Panc1 (cell line): ENCODE measurements around the gene NDUFV2. TPM values are rescaled to one million over a fixed set of nuclear protein-coding genes. Genes with fewer than 3 reads are reported as not detected.

Experiments used
- ATAC-seq: fragments of 200-7000 bp; cut with Tn5 transposase; 2 replicates; pipeline ENCODE4 v1.9.1; 2020; ENCODE audit warnings: mild to moderate bottlenecking, moderate library complexity
- BruUV-seq: library from RNA; stranded (reverse); fragments of 400-500 nt; replicated peaks from 2 replicates; lab custom pipeline; 2021; lab: Mats Ljungman, UMichigan
- CTCF ChIA-PET: fragments of 300-600 bp; sonication (Branson Sonifier 250); formaldehyde crosslinking; loops from one replicate; lab custom pipeline; 2022; ENCODE audit warnings: antibody characterized with exemption; lab: Charles Lee
- POLR2A ChIA-PET: fragments of 300-600 bp; sonication (Branson Sonifier 250); formaldehyde crosslinking; loops from one replicate; lab custom pipeline; 2022; ENCODE audit warnings: antibody characterized with exemption; lab: Charles Lee
- DNase-seq: peaks from one replicate; pipeline ENCODE4 v3.0.0-alpha.2; 2010; ENCODE audit warnings: low read depth, low spot score
- H3K27ac ChIP-seq: 2 replicates; pipeline ENCODE4 v1.5.1; 2011; ENCODE audit warnings: mild to moderate bottlenecking, low read length, inconsistent platforms
- H3K27me3 ChIP-seq: fragments of 200-500 bp; sonication (Bioruptor generic); 2 replicates; pipeline ENCODE4 v1.6.0; 2014; ENCODE audit warnings: low read length, inconsistent platforms; ENCODE audit not compliant: control insufficient read depth, insufficient read depth
- H3K36me3 ChIP-seq: fragments of 200-500 bp; sonication (Bioruptor generic); 2 replicates; pipeline ENCODE4 v1.5.1; 2014; ENCODE audit warnings: inconsistent platforms, mild to moderate bottlenecking, low read length, moderate library complexity; ENCODE audit not compliant: control insufficient read depth, insufficient read depth
- H3K4me1 ChIP-seq: 2 replicates; pipeline ENCODE4 v1.5.1; 2011; ENCODE audit warnings: inconsistent platforms, mild to moderate bottlenecking, low read length, moderate library complexity; ENCODE audit not compliant: control insufficient read depth, insufficient read depth
- H3K4me3 ChIP-seq, 2 experiments: 2 replicates each; pipeline ENCODE4 v1.5.1; 2011 to 2012; ENCODE audit warnings: low read depth in 2 of 2, low read length in 2 of 2, mild to moderate bottlenecking in 2 of 2, inconsistent platforms in 1 of 2, moderate library complexity in 1 of 2
- H3K9me3 ChIP-seq: fragments of 200-500 bp; sonication (Bioruptor generic); 2 replicates; pipeline ENCODE4 v1.5.1; 2014; ENCODE audit warnings: low read depth, mild to moderate bottlenecking, inconsistent platforms, low read length, moderate library complexity; ENCODE audit not compliant: control insufficient read depth, insufficient read depth
- CTCF ChIP-seq: fragments of 450-650 bp; IDR thresholded peaks from 2 replicates; pipeline ENCODE4 v1.5.1; 2017; ENCODE audit warnings: mild to moderate bottlenecking
- POLR2AphosphoS5 ChIP-seq: IDR thresholded peaks from 2 replicates; pipeline ENCODE4 v1.6.1; 2012; ENCODE audit warnings: mild to moderate bottlenecking, low read depth, low read length, moderate library complexity
- REST ChIP-seq, 2 experiments: IDR thresholded peaks; 2 replicates each; pipeline ENCODE4 v1.6.1; 2011 to 2012; ENCODE audit warnings: low read depth in 2 of 2, control low read depth in 1 of 2, low read length in 1 of 2, mild to moderate bottlenecking in 1 of 2, moderate library complexity in 1 of 2; ENCODE audit not compliant: insufficient read depth in 1 of 2
- SIN3A ChIP-seq: IDR thresholded peaks from 2 replicates; pipeline ENCODE4 v1.6.1; 2012; ENCODE audit warnings: low read depth, mild to moderate bottlenecking, low read length, moderate library complexity, borderline replicate concordance; ENCODE audit not compliant: insufficient read depth
- TCF7L2 ChIP-seq: IDR thresholded peaks from 2 replicates; pipeline ENCODE4 v1.6.1; 2011; ENCODE audit warnings: mild to moderate bottlenecking, low read depth, low read length, inconsistent platforms
- in situ Hi-C: cut with HindIII; loops from 2 replicates; pipeline ENCODE4 v1.10.0; 2016; ENCODE audit warnings: low sequenced_read_pairs, low pct_unique_long_range_greater_than_20kb
- intact Hi-C: fragments of 100-400 bp; cut with micrococcal nuclease; formaldehyde crosslinking; loops from one replicate; pipeline ENCODE4 v1.10.0; 2022; ENCODE audit not compliant: unreplicated experiment
- total RNA-seq: library from RNA; stranded (reverse); gene quantifications from one replicate; pipeline ENCODE4 v1.2.1, GENCODE V29; 2021; ENCODE audit not compliant: unreplicated experiment

NDUFV2 gene
- total RNA-seq, 1 experiment from 2014 or later = 157 TPM

GRCh38 chr18:9123520-9123919 is 21.0 kb downstream of the NDUFV2 start:
- POLR2A ChIA-PET = no interaction called here
- in situ Hi-C loops (no loop called here), intact Hi-C loops (no loop called here)
- Histone ChIP-seq H3K36me3 (peaks cover 60% of the 10 kb centered on the region), H3K4me1 (no peaks in the 10 kb centered on the region), H3K4me3 (no peak overlapping the region), H3K27me3 (no peaks in the 10 kb centered on the region), H3K9me3 (no peaks in the 10 kb centered on the region), H3K27ac (no peak overlapping the region)
- BruUV-seq = no TSS peak
- no peak for TF ChIP-seq REST (IDR thresholded peaks at IDR 0.05; ENCODE audit: insufficient read depth in 1 of 2, low read depth in 2 of 2, low read length in 1 of 2)
- no peak for TF ChIP-seq POLR2AphosphoS5
- TF ChIP-seq TCF7L2 = no peak
- TF ChIP-seq CTCF = no peak
- TF ChIP-seq SIN3A = no peak
- DNase-seq (no peak), ATAC-seq (no peak)
- CTCF ChIA-PET = no interaction called here

- CTCF ChIA-PET = no interaction called here
- in situ Hi-C loops = no loop called here
Measured at GRCh38 chr18:9124824-9125223, 22.3 kb downstream of the NDUFV2 start.

More at GRCh38 chr18:9124824-9125223, 22.3 kb downstream of the NDUFV2 start:
- POLR2A ChIA-PET = interaction anchor here (0.7 kb wide), 1 partner anchor 293 kb away, joined by 3 read pairs; no protein-coding TSS in a partner anchor
- no TSS peak for BruUV-seq
- H3K36me3 ChIP-seq = peaks cover 52% of the 10 kb centered on the region
- H3K27me3 ChIP-seq = no peaks in the 10 kb centered on the region
- H3K9me3 ChIP-seq = no peaks in the 10 kb centered on the region
- H3K4me3 ChIP-seq = no peak overlapping the region
- DNase-seq (no peak), ATAC-seq (no peak)
- intact Hi-C loops = no loop called here
- H3K27ac ChIP-seq = no peak overlapping the region
- no peak for TF ChIP-seq TCF7L2
- TF ChIP-seq CTCF = no peak
- no peak for TF ChIP-seq REST (IDR thresholded peaks at IDR 0.05; ENCODE audit: insufficient read depth in 1 of 2, low read depth in 2 of 2, low read length in 1 of 2)
- no peak for TF ChIP-seq SIN3A
- TF ChIP-seq POLR2AphosphoS5 = no peak
- no peaks in the 10 kb centered on the region for H3K4me1 ChIP-seq
